HG03280 (cell line): ENCODE data around the gene USP10.

Experiments used
- ATAC-seq: cut with Tn5 transposase; IDR thresholded peaks from one replicate; pipeline ENCODE4 v1.9.1; 2021; ENCODE audit warnings: mild to moderate bottlenecking, moderate library complexity; ENCODE audit not compliant: unreplicated experiment

Gene USP10

GRCh38 chr16:84699147-84699711, 571 bp upstream of the USP10 start:
- ATAC-seq = no peak

GRCh38 chr16:84700446-84701300, 873 bp downstream of the USP10 start:
- peak; percentile 47 for ATAC-seq

GRCh38 chr16:84703681-84704080, 3.9 kb downstream of the USP10 start:
- no peak for ATAC-seq

GRCh38 chr16:84704253-84704652, 4.5 kb downstream of the USP10 start:
- no peak for ATAC-seq

- no peak for ATAC-seq
Measured at GRCh38 chr16:84706856-84707255, 7.1 kb downstream of the USP10 start.

GRCh38 chr16:84709609-84710008, 9.8 kb downstream of the USP10 start:
- ATAC-seq = no peak

GRCh38 chr16:84710686-84711085, 10.9 kb downstream of the USP10 start:
- ATAC-seq = no peak

- ATAC-seq = no peak
Measured at GRCh38 chr16:84712138-84712671, 12.4 kb downstream of the USP10 start.

- no peak for ATAC-seq
Measured at GRCh38 chr16:84712801-84713775, 13.3 kb downstream of the USP10 start.

- no peak for ATAC-seq
Measured at GRCh38 chr16:84714028-84714427, 14.2 kb downstream of the USP10 start.

- ATAC-seq = no peak
Measured at GRCh38 chr16:84715424-84715823, 15.6 kb downstream of the USP10 start.

GRCh38 chr16:84715854-84716253, 16.1 kb downstream of the USP10 start:
- ATAC-seq = no peak

- ATAC-seq = no peak
Measured at GRCh38 chr16:84716740-84717139, 16.9 kb downstream of the USP10 start.

- ATAC-seq = no peak
Measured at GRCh38 chr16:84717484-84717883, 17.7 kb downstream of the USP10 start.

- no peak for ATAC-seq
Measured at GRCh38 chr16:84720177-84720579, 20.4 kb downstream of the USP10 start.

GRCh38 chr16:84722068-84722467, 22.3 kb downstream of the USP10 start:
- ATAC-seq = no peak

- ATAC-seq = no peak
Measured at GRCh38 chr16:84723906-84724305, 24.1 kb downstream of the USP10 start.

GRCh38 chr16:84724606-84725309, 25.0 kb downstream of the USP10 start:
- ATAC-seq = no peak

- ATAC-seq = no peak
Measured at GRCh38 chr16:84725481-84726078, 25.8 kb downstream of the USP10 start.

GRCh38 chr16:84726079-84726668, 26.4 kb downstream of the USP10 start:
- peak; percentile 36 for ATAC-seq
